ENCODE measurements around the gene NSUN7.

DNA sequence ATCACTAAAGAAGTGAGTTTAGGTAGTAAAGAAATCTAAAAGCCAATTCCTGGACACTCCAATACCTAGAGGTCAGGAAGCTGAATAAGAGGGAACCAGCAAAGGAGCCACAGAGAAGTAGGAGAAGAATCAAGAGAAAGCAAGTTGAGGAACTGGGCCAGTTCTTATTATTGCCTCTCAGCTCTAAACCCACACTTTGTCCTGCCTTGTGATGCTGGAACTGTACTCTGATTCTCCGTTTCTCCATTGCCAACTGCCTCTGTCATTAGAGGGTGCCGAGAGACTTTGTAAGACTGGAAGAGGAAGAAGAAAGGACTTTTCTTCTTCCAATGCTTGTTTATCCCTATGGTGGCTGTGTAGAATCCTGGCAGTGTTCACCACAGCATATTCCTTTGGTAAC lies 38.6 kb downstream of the NSUN7 start:
- TF ChIP-seq CTCF (IDR thresholded peaks at IDR 0.05; ENCODE audit: low read depth, low read length, poor library complexity, severe bottlenecking), result no peak
- no peak for TF ChIP-seq EZH2phosphoT487 (IDR thresholded peaks at IDR 0.05; ENCODE audit: borderline replicate concordance, low read length)
